GM18519 (cell line): ENCODE data around the gene ITPK1.
"Not testable (repeated sequence)": the region's sequence is repeated elsewhere in the genome, so short reads cannot be mapped to it uniquely, and the experiment has no call there.

Experiments
- ATAC-seq: cut with Tn5 transposase; IDR thresholded peaks from one replicate; pipeline ENCODE4 v1.9.1; 2021; ENCODE audit warnings: mild to moderate bottlenecking, moderate library complexity; ENCODE audit not compliant: unreplicated experiment, low FRiP score

The ITPK1 gene

DNA sequence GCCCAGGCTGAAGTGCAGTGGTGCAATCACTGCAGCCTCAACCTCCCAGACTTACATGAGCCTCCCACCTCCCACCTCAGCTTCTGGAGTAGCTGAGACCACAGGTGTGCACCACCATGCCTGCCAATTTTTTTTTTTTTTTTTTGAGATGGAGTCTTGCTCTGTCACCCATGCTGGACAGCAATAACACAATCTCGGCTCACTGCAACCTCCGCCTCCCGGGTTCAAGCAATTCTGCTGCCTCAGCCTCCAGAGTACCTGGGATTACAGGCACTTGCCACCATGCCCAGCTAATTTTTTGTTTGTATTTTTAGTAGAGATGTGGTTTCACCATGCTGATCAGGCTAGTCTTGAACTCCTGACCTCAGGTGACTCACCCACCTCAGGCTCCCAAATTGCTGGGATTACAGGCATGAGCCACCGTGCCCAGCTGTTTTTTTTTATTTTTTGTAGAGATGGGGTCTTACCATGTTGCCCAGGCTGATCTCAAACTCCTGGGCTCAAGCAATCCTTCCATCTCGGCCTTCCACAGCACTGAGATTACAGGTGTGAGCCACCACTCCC, 15.6 kb upstream of the ITPK1 start:
- ATAC-seq = not testable (repeated sequence)

DNA sequence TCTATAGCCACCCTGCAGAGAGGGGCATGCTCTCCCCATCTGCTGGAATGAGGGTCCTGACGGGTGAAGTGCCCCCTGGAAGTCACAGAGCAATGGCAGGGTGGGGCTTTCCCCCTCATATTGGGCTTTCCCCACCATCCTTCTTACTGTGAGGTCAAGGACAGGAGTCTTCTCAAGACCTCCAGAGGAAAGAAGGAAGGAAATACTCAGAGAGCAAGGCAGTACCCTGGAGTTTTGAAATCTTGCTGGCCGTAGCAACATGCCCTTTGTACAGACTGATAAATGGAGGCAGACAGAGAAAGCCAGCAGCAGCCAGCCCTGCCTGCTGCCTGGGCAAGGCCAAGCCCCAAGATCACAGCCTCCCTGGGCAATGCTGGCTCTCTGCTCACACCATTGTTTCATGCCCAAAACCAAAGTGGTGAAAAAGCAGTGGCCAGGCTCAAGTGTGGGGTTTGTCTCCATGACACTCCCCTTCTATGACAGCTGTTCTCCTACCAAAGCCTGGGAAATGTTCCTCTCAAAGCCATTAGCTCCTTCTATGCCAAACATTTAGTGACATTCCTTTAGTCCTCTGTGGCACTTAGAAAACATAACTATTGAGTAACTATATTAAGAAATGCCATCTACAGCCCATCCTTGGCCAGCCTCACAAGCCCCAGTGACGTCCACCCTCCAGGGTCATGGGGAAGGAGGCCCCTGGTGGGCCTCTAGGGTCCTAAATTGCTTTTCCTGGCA, 13.2 kb upstream of the ITPK1 start:
- no peak for ATAC-seq

DNA sequence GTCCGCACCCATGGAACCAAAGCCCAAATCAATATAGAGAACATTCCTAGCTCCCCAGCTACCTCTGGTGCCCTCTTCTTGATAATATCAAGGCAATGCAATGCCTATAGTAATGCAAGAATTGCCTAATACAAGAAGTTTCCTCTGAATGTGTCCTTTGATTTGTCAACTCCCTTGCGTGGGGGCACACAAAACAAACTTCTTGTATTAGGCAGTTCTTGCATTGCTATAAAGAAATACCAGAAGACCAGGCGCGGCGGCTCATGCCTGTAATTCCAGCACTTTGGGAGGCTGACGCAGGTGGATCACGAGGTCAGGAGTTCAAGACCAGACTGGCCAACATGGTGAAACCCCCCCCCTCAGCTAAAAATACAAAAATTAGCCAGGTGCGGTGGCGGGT, 10.4 kb upstream of the ITPK1 start:
- no peak for ATAC-seq

DNA sequence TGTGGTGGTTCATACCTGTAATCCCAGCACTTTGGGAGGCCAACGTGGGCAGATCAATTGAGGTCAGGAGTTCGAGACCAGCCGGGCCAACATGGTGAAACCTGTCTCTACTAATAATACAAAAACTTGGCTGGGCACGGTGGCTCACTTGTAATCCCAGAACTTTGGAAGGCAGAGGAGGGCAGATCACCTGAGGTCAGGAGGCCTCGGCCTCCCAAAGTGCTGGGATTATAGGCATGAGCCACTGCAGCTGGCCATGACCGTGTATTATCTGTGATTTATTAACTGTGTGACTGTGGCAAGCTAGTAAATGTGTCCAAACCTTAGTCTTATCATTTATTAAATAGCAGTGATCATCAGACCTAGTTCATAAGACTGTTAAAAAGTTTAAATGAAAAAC, 7.1 kb upstream of the ITPK1 start:
- no peak for ATAC-seq

DNA sequence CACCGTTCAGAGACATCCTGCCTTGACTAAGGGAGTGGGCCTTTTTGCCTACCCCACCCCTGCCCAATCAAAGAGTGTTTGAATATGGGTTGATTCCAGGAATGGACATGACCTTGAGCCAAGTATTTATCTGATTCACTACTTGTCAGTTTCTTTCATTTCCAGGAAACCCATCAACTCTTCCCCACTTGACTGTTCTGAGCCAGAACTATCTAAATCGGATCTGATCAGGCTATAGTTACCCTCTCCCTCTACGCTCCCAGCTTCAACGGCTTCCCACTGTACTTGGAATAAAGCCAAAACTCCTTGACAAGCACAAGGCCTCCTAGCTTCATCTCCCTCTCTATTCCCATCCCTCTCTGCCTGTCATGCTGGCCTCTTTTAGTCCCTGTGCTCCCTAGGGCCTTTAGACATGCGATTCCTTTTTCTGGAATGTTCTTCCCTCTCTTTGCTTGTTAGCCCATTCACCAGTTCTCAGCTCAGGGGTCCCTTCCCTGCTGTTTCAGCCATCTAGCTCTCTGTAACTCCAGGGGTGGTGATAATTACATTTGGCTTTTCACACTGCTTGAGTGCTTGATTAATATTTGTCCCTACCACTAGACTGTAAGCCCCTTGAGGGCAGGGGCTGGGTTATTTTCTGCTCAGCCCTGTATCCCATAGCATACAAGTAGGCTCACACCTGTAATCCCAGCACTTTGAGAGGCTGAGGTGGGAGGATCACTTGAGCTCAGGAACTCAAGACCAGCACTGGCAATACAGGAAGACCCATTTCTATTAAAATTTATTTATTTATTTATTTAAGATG, 5.5 kb upstream of the ITPK1 start:
- ATAC-seq = no peak

DNA sequence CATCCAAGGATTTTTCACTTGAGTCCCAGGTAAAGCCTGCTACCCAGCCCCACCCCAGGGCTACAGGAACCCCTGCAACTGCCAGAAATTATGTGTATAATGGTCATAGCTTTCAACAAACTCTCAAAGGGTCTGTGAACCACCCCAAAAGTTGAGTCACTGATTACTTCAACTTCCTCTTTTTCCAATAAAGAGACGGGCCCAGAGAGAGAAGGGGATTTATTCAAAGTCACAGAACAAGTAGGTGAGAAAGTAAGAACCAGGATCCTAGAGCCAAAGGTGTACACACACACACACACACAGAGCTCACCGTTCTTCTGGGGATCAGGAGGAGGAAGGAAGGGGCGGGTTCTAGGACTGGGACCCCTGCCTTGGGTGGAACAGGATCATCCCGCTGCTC, 4.8 kb upstream of the ITPK1 start:
- ATAC-seq = no peak

DNA sequence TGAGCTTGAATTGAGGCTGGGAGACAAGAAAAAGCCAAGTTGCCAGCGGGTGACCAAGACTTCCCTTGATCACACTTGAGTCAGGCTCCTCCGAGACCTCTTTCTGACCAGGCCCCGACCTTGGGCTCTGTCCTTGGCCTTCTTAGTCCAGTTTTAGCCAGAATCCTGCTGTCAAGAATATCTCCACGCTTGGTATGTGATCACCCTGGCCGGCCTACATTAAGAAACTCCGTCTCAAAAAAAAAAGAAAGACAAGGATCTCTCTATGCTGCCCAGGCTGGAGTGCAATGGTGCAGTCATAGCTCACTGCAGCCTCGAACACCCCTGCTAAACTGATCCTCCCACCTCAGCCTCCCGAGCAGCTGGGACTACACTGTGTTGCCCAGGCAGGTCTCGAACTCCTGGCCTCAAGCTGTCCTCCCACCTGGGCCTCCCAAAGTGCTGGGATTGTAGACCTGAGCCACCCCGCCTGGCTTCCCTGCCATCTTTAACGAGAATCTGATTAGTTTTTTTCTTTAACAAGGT, 1.0 kb upstream of the ITPK1 start:
- no peak for ATAC-seq

DNA sequence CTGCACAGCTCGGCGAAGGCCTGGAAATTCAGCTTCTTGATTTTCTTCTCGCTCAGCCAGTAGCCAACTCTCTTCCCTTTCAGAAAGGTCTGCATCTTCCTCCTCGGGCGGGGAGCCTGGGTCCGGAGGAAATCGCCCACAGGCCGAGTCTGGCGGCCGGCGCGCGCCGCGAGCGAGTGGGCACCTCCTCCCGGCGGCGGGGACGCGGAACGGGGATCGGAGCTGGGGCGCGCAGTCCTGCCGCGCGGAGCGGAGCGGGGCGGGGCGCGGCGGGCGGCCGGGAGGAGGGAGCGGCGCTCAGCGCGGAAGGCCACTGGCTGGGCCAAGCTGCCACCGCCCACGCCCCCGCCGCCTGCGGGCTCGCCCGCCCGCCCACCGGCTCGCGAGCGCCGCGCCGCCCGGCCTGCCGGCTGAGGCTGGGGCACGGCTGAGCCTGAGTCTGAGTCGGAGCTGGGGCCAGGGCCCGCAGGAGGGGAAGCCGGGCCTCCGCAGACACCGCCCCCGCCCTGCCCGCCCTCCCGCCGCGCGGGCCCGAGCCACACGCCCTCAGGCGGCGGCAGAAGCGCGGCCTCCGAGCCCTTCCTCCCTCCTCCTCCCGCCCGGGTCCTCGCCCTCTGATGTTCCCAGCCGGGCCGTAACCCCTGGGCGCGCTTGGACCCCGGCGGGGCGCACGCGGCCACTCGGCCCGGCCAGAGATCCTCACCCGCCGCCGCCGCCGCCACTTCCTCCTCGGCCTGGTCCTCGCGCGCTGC, 480 bp downstream of the ITPK1 start:
- peak; percentile 67 for ATAC-seq

DNA sequence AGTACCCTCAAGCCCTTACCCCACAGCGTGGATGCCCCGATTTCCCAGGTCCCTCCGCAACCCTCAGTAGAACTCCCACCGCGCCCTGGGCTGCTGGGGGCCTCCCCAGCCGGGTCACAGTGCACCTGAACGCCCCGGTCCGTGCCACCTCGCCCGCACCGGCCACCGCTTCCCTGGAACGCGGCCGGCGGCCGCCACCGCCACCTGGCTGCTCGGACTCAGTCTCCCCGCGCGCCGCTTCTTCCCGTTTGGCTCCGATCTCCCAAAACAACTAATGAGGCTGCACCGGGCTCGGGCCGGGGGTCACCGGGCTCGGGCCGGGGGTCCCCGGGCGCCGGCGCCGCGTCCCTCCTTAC, 1.0 kb downstream of the ITPK1 start:
- no peak for ATAC-seq

DNA sequence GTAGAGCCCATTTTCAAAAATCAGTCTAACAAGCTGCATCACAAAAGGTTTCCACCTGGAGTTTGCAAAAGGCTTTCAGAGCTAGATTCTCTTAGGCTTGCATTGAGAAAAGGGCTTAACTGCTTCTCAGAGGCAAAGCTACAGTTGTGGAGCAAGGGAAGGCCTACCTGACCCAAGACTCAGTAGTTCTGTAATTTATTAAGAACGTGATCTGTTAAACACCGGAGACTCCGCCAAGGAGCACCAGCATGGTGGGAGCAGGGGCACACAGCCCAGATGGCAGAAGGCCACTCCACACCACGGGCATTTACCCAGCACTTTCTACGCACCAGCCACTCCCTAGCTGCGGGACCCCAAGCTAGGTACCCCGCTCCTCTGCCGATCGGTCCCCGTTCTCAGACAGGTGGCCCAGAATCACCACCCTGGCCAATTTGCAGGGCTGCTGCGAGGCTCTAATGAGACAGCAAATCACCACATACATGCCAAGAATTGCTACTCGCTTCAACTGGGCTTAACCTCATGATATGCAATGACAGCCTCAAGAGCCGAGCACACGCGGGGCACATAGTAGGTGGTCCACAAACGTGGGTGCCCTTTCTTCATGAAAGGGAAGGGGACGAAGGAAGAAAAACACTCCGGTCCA, 1.5 kb downstream of the ITPK1 start:
- ATAC-seq = no peak

DNA sequence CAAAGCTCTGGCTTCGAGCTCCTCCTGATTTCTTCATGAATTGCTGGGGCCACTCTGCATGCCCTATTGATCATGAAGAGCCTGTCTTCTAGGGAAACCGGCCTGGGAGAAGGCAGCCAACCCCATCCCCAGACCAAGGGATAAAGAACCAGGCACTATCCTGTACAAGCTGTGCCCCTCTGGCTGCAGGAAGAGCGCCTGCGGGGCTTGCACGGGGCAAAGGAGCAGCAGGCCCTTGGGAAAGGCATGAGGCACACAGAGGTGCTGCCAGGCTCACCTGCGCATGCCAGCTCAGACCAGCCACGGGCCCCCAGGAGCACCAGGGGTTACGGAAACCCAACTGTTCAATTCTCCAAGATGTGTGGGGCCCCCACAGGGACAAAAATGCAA, 2.1 kb downstream of the ITPK1 start:
- ATAC-seq = no peak

DNA sequence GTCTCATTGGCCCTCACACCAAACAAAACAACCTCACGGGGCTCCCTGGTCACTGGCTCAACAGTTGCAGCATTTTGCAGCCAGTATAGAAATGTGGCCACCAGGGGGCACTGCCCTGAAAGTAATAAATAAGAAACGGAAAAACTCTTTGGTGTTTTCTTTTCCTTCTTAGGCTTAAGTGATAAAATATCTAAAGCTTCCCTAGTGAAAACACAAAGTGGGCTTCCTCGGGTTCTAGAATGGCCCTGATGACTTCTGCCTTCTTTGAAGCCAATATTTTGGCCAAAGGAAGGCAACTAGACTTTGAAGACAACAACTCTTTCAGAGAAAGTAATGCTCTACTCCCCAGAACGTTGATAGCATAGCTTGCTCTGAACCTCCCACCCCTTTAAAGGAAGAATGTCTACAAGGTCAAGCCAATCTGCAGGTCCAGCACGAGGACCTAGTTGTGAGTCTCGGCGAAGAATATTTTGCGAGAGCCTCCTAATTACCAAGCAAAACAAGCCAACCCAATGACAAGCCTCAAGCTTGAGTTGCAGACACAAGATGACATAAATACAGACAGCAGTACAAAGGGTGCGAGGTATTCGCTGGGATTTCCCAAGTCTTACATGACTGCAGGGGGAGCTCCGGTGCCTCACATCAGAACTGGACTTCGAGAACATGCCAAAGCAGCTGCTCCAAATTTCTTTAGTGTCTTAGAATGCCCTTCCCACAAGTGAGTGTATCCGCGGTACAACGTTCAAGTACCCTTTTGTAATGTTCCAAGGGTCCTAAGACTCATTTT, 2.6 kb downstream of the ITPK1 start:
- ATAC-seq = no peak

DNA sequence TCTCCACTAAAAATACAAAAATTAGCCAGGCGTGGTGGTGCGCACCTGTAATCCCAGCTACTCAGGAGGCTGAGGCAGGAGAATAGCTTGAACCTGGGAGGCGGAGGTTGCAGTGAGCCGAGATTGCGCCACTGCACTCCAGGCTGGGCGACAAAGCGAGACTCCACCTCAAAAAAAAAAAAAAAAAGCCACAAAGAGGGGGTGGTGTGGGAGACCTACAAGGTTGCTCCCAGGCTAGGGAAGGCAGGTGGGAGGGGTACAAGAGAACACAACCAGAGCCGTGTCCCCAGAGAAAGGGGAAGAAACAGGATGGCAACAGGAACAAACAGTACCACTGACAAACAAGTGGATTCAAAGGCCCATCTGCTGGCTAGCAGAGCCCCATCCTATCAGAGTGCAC, 4.2 kb downstream of the ITPK1 start:
- ATAC-seq = not testable (repeated sequence)

DNA sequence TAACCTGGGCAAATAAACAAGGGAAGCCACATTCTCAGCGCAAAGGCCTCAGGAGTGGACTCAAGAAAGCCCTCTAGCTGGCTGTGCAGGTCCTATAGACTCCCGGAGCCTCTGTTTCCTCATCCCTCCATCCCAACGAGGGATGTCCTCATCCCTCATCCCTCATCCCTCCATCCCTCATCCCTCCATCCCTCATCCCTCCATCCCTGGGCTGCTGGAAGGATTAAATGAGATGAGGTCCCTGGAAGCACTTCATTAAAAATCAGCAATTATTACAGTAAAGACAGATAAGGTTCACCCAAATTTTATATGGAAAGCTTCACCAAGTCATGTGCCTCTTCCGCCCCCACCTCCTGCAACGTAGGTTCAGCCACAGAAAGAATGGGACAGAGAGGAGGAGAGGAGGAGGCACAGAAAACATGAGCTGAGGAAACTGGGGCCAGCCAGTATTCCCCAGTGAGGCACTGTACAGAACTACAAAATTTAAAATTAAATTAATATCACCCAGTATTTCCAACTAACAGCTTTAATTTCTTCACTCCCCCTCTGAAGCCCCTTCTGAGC, 4.8 kb downstream of the ITPK1 start:
- ATAC-seq = no peak

DNA sequence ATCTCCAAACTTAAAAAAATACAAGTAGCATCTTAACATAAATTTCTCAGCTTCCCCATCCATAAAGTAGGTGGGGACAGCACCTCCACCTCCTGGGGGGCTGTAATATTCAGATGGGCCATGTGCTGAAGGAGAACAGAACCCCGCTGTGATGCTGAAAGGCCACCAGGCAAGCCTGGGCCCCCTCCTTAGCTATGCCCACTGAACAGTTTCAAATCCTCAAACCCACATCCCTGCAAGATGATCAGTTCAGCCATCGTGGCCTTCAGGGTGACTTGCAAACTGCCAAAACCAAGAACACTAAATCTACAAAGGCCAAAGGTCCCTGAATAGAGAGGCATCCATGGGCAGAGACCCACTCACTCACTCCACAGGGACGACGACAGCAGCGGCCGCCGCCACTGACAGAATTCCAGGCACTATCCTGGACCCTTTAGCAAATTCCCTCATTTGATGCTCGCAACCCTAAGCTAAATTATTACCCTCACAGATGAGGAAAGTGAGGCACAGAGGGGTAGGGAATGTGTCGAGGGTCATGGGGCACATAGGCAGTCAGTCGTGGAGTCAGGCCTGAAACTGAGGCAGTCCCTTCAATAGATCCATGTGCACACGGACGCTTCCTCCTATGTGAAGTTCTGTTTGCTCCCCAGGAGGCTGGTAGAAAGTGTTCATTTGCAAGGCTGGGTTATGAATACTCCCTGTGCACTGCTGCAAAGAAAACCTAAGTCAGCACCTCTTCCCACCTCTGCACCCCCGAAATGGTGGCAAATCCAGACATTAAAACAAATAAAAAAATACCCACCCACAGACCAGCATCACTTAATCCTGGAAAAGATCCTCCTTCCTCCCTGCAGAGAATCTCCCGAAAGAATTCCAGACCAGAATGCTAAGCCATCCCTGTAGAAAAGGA, 5.9 kb downstream of the ITPK1 start:
- no peak for ATAC-seq

DNA sequence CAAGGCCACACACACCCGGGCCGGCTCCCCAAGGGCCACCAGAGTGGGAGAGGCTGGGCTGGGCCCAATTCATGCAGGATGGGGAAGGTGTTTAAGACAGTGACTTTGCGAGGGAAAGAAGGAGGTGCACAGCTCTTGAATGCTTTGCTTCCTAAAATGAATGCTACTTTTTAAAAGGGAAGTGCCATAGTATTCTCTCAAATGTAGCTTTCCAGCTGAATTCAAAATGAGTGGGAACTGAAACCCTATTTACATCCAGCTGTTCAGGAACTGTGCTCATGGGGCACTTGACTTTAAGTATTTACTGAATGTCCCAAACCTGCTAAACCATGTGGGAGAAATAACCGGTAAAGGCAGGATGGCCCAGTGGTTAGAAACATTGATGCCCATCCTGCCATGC, 7.6 kb downstream of the ITPK1 start:
- no peak for ATAC-seq

DNA sequence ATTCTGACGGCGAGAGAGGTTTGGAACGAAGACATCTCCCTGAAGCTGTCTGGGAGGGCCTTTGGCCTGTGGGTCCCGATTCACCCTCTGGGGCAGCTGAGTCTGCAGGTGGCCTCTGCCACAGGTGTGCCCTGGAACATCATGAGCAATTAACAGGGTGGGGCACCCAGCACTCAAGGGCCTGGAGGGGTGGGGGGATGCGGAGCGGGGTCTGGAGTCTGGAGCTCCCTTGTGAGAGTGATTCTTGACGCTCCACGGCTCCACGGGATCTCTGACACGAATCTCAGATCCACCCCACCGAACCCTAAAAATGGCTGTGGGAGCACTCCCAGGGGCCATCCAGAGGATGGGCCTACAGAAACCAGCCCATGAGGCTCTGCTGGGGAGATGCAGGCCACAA, 8.3 kb downstream of the ITPK1 start:
- ATAC-seq = no peak

DNA sequence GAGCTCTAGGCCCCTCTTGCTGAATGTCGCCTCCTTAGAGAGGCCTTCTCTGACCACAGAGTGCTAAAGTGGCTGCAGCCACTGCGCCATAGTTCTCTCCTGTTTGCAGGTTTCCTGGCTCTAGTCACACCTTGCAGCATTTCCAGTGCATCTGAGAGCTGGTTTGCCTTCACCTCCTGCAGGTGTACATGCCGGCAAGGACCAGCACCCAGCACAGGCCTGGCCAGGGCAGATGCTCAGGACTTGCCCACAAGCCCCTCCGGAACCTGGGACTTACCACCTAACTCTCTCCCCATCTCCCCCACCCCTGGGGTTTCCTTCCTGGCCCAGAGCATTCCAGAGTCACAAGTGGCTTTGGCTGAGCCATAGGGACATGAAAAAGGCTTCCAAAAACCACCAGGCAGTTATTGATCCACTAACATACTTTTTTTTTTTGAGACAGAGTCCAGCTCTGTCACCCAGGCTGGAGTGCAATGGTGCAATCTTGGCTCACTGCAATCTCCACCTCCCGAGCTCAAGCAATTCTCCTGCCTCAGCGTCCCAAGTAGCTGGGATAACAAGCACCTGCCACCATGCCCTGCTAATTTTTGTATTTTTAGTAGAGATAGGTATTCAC, 9.1 kb downstream of the ITPK1 start:
- no peak for ATAC-seq
